GM18907 (cell line): ENCODE measurements around the gene SGMS2.
A peak's percentile ranks its signal among the peaks of the same experiment; 100 is the strongest.
"Not testable (repeated sequence)": the region's sequence is repeated elsewhere in the genome, so short reads cannot be mapped to it uniquely, and the experiment has no call there.

ENCODE experiments used
- ATAC-seq: cut with Tn5 transposase; IDR thresholded peaks from one replicate; pipeline ENCODE4 v1.9.1; 2021; ENCODE audit warnings: mild to moderate bottlenecking, moderate library complexity; ENCODE audit not compliant: unreplicated experiment

The SGMS2 gene

DNA sequence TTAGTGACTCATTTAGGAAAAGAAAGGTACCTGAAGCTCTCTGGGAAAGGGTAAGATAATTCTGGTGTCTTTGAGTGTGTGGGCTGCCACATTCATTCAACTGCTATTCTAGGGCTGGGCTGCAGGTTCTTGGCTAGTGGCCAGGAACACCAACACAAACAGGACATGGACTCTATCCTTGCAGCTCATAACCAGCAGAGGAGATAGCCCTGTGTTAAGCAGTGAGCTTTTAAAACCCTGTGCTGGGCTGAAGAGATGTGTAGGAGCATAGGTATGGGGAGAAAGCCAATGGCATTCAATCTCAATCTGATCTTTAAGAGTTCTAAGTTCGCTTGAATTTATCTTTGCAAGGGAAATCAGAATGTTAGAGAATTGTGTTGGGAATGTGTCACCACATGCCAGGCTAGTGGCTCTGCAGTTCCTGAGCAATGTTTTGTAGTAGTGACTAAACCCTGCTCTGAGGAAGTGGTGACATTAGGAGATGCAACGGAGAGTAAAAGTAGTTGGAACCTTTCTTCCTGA, 39.2 kb downstream of the SGMS2 start:
- no peak for ATAC-seq

DNA sequence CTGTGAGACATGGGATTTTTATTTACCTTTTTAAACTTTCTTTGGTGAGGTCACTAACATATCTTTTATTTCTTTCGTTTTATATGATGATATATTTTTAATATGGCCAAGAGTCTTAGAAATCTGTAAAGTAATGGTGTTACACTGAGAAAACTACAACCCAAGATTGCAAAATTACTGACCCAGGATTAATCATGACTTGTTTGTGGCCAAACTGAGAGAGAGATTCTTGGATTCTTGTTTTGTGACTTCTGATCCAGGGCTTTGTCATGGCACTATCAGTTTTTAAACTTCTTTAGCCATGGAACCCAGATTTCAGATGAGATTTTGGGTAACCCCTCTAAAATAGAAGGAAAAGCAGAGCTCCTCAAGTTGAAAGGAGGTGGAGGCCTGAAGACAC, 42.0 kb downstream of the SGMS2 start:
- no peak for ATAC-seq

DNA sequence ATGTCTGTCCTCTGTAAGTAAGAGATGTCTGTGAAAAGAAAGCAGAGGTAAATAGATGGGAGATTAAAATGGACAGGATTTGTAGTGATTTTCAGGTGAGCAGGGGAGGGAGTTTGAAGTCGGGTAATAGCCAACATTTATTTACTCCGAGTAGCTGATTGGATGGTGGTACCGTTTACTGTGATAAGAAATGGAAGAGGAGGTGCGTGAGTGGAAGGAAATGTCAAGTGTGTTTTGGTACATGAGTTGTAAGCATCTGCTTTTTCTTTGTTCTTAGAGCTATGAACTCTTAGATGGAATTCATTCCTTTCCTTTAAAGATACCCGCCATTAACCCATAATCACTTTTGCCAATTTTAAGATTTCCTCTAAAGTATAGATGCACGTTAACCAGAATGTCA, 45.5 kb downstream of the SGMS2 start:
- ATAC-seq = no peak

DNA sequence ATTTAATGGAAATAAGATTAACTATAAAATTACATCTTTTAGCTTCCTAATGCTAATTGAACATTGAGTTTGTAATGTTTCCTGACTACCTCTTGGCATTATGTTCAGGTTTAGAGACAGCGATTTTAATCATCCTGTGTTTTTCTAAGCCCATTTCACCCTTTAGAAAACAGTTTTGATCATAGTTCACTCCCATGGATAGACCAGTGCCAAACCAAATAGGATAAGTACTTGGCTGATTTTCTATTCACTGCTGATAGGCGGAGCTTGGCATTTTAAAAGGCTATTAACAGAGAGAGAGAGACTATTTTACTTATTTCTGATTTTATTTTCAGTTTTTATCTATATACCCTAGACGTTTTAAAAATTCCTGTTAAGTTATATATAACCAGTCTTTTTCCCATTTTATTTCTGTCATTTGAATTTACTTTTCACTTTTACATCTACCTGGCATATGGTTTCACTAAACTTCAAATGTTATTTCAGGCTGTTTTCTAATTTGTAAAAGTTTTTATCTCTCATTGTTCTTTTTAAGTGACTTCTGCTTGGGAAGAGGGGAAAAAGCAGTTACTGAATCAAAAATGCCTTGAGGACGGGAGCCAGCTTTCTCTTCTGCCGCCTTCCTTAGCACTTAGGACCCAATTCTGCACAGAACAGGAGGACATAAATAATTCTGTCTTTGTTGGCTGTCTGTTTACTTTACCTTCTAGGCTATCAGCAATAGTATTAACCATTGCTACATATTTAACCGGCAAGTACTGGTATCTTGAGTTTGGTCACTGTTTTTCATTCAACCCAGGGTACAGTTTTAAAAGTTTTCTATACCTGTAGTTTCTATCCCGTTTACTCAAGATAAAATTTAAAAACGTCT, 46.4 kb downstream of the SGMS2 start:
- ATAC-seq = no peak

DNA sequence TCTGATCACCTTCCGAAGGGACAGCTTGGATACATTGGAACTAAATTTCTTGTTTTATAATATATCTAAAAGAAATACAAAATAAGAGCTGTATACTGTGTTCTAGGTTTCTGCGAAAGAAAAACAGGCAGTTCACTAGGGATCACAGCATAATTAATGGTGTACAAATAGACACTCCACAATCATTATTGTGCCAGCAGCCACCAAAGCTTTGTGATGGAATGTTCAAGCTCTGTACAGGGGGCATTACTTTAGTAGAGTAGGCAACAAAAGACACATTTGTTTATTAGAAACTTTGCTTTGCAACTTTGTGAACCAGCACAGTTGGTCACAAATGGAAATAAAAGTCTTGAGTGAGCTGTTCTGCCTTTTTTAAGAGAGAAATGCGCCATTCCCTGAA, 49.3 kb downstream of the SGMS2 start:
- no peak for ATAC-seq

DNA sequence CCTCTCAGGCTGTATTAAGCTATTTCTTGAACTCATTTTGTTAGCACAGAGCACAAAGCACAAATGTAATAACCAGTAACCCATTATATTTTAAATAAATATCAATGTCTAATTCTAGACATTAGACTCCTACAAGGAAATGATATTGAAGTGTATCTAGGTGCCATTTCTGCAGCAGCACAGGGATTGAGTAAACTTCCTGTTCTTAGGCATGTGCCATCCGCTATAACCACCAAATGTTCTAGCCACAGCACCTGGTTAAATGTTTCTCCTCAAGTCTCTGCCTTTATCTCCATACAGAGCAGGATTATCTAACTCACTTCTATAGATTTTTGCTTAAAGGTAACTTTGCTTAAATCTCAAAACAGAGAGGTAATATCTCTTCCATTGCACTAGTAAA, 51.4 kb downstream of the SGMS2 start:
- ATAC-seq = no peak

DNA sequence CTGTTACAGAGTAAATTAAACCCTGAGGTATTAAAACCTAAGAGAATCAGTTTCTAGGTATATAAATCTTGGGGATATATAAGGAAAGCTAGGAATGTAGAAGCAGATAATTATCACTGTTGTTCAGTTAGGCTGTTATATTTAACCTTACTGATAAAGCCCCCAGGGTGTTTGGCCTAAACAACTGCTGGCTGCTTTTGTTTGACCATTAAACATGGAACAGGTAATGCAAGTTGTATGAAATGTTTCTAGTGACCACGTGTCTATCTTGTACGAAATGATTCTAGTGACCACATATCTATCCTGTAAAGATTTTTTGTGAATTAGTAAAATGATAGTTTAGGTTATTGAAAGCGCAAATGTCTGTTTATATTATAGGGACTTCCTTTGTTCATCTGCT, 52.6 kb downstream of the SGMS2 start:
- ATAC-seq = no peak

DNA sequence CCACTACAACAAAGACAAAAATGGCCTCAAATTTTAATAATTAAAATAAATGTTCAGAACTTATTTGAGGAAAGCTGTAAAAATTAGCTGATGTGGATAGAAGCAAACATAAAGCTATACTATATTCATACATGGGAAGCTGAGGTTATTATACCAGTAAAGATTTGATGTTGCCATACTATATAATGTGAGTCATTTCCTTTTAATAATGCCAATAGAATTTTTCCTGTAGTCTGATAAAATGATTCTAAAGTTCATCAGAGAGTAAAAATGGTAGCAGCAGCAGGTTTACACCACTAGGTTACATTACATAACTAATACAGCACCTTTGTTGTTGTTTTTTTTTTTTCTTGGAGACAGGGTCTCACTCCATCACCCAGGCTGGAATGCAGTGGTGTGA, 61.1 kb downstream of the SGMS2 start:
- ATAC-seq = no peak

DNA sequence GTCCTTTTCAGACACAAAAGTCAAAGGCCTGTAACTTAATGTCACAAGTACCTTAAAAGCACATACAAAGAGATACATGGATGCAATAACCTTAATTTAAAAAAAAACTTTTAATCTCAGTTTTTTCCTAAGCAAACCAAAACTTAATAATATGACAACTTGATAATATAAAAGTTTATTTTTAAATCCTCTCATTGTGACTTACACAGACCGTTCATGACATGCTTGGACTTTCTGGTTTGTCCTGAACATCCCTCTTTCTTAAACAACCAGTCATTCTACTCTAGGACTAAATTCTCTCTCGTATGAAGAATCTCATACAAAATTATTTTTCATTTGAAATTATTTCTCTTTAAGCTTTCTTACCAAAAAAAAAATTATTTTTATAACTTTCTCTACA, 63.5 kb downstream of the SGMS2 start:
- no peak for ATAC-seq

DNA sequence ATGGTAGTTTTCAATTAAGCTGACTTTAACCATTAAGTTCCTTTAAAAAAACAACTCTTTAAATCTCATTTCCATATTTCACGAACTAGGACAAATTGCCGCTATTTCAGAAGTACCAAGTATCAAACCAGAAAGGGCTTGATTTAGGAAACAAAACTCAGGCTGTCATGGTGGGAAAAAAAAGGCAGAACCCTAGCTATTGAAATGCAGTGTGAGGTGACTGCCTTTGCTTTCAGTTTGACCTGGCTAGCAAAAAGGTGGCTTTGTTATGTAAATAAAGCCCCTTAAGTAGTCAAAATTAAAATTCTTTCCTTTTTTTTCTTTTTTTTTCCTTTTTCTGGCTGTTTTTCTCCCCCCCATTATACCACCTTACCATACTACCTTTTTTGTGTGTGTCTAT, 66.0 kb downstream of the SGMS2 start:
- ATAC-seq = no peak

DNA sequence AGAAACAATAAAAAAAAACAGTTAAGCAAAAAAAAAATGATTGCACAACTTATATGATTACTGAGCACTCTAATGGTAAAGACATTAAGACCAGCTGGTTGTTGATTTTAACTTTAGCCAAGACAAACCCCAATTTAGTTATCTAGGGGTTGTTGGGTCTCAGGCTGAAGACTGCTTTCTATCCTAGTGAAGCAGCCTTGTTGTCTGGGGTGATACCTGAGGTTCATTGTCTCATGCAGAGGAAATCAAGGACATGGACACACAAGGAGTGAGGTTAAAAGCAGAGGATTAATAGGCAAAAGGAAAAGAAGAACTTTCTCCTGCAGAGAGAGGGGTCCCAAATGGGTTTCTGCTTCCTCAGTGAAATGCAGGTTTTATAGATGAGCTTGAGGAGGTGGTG, 66.6 kb downstream of the SGMS2 start:
- no peak for ATAC-seq

DNA sequence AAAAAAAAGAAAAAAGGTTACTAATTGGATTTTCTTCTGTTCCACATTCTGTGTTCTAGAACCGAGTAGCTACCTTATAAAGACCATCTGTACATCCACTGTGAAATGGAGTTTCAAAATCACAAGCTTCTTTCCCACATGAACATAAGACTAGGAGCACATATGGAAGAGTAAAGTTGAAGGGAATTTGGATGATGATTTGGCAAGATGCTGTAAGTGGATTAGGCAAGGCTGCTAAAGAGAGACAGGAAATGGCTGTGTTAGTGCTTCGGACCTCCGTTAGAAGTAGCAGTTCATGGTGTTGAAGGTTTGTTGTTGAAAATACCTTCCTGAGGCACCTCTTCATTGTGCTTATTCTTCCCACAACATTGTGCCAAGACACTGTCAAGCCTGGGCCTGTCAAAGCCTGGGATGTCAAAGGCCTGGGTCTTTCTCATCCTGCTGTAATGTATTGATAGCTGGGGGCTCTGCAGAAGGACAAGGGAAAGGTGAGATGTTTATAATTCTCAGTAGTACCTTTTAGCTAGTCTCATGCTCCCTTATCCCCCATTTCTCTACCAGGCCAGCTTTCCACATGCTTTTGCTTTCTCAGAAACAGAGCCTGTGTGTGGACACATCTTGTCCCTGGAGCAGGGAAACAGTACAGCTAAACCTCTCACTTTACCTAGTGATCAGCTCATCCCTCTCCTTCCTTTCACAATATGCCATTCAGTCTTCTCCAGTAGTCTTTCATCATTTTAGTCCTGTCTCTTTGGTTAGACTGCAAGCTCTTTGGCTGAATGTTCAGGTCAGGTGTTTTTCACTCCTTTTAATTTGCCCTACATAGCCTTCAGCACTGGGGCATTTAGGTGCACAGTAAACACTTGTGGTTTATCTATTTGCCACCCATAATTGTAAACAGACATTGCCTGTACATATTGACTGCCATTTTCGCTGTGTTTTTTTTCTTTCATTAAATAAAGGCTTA, 68.7 kb downstream of the SGMS2 start:
- no peak for ATAC-seq

DNA sequence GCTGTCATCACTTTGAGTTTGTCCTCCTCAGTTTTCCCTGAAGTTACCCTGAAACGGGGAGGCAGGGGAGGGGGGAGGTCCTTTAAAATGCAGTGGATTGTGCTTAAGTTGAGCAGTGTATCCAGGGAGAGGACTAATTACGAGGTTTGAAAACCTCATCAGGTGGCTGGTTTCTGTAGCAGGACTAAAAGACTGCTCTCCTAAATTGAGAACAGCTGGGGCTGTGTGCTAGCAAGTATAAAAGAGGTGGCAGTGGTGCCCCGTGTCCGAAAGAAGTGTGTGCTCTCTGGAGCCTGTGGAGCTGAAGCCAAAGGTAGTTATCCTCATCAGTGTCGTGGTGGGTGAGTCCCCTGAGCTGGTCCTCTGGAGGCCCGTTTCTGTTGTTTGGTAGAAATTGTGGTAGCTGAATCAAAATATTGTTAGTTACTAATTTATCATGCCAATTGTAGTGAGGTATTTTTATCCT, 69.4 kb downstream of the SGMS2 start:
- no peak for ATAC-seq

DNA sequence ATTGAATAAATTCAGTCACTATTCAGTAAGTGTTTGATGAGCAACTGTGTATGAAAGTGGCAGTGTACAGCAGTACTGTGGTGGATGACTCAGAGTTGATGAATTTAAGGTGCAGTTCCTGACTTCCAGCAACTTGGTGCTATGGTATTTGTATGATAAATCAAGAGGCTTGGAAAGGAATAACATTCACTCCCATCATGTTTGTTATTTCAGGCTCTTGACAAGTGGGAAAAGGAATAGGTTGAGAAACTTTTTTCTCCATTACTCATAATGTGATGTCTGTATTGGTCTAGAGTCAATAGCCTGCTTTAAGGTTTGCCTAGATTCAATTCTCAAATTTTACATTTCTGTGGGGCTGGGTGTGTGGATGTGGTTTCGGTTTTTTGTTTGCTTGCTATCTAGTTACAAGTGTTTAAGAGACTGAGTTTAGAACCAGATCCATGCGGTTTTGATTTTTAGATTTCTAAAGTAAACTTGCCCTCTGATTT, 71.5 kb downstream of the SGMS2 start:
- ATAC-seq = peak; percentile 60

DNA sequence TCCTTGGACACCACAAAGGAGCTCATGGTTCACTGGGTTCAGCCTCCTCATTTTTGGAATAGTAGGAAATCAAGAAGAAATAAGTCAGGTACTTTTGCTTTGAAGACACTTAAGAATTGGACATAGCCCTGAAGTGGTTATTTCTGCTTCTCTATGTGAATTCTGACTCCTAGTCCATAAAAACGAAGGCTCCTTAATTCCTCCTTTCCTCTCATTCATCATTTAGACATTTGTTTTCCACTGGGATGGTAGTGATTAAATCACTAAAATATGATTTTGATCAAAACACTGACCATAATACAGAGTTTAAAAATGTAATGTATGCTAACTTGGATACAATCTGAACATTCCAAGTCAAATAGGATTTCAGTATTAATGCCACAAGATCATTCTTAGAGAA, 71.9 kb downstream of the SGMS2 start:
- ATAC-seq = no peak

DNA sequence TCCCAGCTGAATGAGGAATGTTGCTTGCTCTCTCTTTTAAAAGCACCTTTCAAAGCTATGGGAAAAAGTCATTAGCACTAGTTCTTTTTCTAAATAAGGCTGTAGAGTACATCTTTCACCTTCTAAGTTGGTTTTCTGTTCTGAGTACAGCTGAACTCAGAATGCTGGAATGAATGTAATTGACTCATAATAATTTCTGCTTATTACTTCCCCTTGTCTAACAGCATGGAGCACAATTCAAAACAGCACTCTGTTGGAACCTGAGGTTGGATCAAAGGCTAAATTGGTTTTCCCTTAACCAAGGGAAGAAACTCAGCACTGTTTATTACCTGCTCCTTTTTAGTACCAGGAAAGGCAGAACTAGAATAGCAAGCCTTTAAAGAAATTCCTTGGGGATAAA, 73.1 kb downstream of the SGMS2 start:
- ATAC-seq = peak; percentile 28

DNA sequence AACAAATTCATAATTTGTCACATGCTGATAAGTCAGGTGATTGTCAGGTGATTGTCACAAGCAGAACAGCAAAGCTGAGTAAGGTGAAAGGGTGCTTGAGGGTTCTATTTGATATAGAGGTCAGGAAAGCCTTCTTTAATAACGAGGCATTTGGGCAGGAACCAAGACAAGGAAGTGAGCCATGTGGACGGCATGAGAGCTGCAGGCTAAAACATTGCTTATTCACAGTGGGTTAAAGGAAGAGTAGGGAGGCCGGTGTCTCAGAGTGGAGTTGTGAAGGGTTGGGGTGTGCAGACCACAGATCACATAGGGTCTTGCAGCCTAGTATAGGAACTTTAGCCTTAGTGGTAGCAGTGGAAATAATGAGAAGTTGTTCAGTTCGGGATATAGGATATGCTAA, 75.3 kb downstream of the SGMS2 start:
- ATAC-seq = no peak

DNA sequence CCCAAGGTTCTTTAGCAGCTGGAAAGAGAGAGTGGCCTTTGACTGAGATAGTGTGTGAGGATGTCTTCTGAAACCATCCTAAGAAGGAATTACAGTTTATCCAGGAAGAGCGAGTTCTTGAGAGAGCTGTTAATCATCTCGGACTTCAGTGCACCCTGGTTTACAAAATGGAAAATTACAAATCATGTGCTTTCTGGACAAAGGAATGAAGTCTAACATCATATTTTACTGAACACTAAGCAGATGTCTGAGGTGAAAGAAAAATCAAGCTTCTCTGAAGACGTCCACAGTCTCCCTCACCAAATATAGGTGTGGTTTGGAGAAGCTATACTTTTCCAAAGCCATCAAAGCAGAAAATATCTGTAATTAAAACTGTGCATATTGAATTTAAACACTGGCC, 75.8 kb downstream of the SGMS2 start:
- no peak for ATAC-seq

DNA sequence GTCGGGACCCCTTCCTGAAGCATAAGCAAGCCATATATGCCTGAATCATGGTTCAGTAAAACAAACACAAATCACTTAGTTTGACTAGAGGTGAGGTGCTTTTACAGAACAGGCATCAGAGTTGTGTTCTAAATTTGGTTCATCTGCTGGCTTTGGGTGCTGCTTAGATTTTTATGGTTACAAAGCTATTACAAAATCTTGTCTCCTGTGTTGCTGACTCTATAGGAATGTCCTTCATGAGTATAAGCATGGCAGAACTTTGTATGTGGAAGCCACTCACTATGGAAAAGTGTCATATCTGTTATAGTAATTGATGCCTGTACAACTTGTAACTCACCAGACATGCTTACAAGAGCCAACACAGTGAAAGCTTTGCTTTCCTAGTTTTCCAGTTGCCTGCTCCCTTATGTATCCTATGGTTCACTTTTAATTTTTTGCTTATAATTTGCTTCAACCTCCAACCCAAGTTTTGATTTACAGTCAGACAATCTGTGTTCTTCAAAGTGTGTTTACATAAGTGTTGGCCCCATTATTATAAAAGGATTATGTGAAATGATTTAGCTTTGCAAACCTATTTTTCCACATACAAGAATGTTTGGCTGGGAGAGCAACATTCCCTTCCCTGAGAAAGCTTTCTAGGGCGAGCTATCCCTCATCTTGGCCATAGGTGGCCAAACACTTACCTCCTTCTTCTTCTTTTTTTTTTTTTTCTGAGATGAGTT, 76.6 kb downstream of the SGMS2 start:
- ATAC-seq = no peak

DNA sequence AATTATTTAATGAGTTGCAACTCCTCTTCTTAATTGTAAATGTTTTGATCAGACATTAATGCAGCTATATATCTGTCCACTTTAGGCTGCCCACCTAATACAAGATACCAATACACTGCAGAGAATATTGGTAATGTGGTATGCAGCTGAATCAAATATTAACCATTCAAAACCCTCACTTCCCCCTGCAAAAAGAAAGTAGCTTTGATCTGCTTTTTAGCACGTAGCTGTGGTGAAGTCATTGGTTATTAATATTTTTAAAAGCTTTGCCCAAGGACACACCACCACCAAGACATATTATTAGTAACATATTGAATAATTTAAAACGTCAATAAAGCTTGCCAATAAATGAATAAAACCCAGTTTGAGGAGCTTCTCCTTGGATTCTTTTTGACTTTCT, 78.0 kb downstream of the SGMS2 start:
- peak; percentile 97 for ATAC-seq

DNA sequence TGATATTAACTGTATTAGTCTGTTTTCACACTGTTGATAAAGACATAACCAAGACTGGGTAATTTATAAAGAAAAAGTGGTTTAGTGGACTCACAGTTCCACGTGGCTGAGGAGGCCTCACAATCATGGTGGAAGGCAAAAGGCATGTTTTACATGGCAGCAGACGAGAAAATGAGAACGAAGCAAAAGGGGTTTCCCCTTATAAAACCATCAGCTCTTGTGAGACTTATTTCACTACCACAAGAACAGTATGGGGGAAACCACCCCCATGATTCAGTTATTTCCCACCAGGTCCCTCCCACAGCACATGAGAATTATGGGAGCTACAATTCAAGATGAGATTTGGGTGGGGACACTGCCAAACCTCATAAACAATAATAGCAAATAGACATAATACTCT, 80.3 kb downstream of the SGMS2 start:
- ATAC-seq = not testable (repeated sequence)
